NCI-H345 (cell line): Measurements from ENCODE around the gene SUMF1.
"Not testable (repeated sequence)": the region's sequence is repeated elsewhere in the genome, so short reads cannot be mapped to it uniquely, and the experiment has no call there.

Source experiments
- DNase-seq: peaks from one replicate; lab custom pipeline; 2025; lab: John Stamatoyannopoulos, UW

The SUMF1 gene

GRCh38 chr3:4460334-4460733 lies 6.7 kb downstream of the SUMF1 start:
- no peak for DNase-seq

- no peak for DNase-seq
Observed at GRCh38 chr3:4458961-4459360, 8.1 kb downstream of the SUMF1 start.

GRCh38 chr3:4456780-4457179 lies 10.3 kb downstream of the SUMF1 start:
- not testable (repeated sequence) for DNase-seq

- no peak for DNase-seq
Observed at GRCh38 chr3:4454142-4454541, 12.9 kb downstream of the SUMF1 start.

- no peak for DNase-seq
Observed at GRCh38 chr3:4449043-4449805, 17.8 kb downstream of the SUMF1 start.

- DNase-seq = no peak
Observed at GRCh38 chr3:4448187-4448586, 18.9 kb downstream of the SUMF1 start.

- no peak for DNase-seq
Observed at GRCh38 chr3:4447295-4447999, 19.6 kb downstream of the SUMF1 start.

- no peak for DNase-seq
Observed at GRCh38 chr3:4440951-4441350, 26.1 kb downstream of the SUMF1 start.

GRCh38 chr3:4438296-4438695 lies 28.8 kb downstream of the SUMF1 start:
- DNase-seq = no peak

GRCh38 chr3:4432259-4432658 lies 34.8 kb downstream of the SUMF1 start:
- no peak for DNase-seq

- no peak for DNase-seq
Observed at GRCh38 chr3:4429648-4430350, 37.3 kb downstream of the SUMF1 start.

- no peak for DNase-seq
Observed at GRCh38 chr3:4426782-4427344, 40.2 kb downstream of the SUMF1 start.

GRCh38 chr3:4426261-4426781 lies 40.7 kb downstream of the SUMF1 start:
- DNase-seq = no peak

- DNase-seq = no peak
Observed at GRCh38 chr3:4425707-4426106, 41.4 kb downstream of the SUMF1 start.

- no peak for DNase-seq
Observed at GRCh38 chr3:4425055-4425454, 42.0 kb downstream of the SUMF1 start.

- no peak for DNase-seq
Observed at GRCh38 chr3:4421121-4421520, 45.9 kb downstream of the SUMF1 start.

GRCh38 chr3:4419920-4420319 lies 47.1 kb downstream of the SUMF1 start:
- DNase-seq = no peak

- no peak for DNase-seq
Observed at GRCh38 chr3:4419386-4419785, 47.7 kb downstream of the SUMF1 start.

GRCh38 chr3:4418156-4418555 lies 48.9 kb downstream of the SUMF1 start:
- DNase-seq = no peak

- no peak for DNase-seq
Observed at GRCh38 chr3:4417449-4417848, 49.6 kb downstream of the SUMF1 start.

- DNase-seq = no peak
Observed at GRCh38 chr3:4416961-4417360, 50.1 kb downstream of the SUMF1 start.

GRCh38 chr3:4416427-4416945 lies 50.6 kb downstream of the SUMF1 start:
- no peak for DNase-seq
